Activated CD4-positive, alpha-beta T cell treated with anti-CD3 and anti-CD28 coated beads, Interleukin-2, amount 50 U/mL, for 4 hours (primary cell): ENCODE results near the gene POU3F1.

Source experiments
- DNase-seq, 2 experiments: peaks; one replicate each; pipeline ENCODE4 v3.0.0-alpha.2; 2020

Gene POU3F1

DNA sequence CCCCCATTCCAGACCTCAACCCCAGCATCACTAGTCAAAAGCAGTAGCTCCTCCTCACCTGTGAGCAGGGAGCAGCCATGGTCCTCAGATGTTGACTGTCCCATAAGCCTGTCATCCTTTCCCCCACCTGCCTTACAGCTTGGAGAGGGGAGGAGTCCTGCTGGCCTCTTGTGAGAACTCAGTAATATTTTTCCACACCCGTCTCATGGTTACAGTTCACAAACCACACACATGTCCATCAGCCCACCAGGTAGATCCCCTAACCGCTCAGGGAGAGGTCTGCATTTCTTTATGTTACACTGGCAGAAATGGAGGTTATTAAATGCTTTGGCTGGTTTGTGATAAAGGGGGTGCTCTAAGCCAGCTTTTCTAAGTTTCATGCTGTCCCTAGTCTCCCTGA lies 26.3 kb upstream of the POU3F1 start:
- no peak for DNase-seq

DNA sequence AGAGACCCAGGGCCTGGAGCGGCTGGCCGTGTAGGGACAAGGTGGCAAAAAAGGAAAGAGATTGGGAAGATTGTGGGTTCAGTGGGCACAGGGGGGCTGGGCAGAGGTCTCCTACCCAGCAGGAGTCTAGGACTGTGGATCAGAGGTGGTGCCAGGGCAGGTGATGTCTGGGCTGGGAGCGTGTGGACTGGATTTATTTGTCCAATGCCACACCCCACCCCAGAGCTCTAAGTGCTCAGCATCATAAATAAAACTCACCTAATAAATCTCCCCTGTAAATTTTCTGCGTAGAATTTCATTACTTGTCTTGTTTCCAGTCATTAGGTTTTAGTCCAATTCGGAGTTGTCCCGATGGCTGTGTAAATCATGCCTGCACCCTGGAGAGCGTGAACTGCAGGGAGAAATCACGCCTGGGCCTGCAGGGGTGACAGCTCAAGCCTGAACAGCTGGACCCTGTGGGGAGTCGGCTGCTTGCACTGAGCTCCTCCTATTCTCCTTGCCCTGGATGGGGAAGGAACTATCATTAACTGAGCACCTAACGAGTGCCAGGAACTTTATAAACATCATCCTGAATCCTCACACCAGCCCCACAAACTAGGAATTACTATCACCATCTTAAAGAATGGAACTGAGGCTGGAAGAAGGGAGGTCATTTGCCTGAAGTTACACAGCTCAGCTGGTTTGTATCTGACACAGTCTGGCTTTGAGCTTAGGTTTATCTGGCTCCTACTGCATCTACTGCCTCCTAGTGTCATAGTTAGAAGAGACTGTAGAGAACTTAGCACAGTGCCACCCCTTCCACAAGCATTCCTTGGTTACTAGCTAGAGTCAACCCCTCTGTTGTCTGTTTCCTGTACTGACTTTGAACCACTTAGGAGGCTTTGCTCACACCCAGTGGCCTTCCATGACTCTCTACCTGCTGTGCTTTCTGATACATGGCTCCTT lies 25.0 kb upstream of the POU3F1 start:
- no peak for DNase-seq

DNA sequence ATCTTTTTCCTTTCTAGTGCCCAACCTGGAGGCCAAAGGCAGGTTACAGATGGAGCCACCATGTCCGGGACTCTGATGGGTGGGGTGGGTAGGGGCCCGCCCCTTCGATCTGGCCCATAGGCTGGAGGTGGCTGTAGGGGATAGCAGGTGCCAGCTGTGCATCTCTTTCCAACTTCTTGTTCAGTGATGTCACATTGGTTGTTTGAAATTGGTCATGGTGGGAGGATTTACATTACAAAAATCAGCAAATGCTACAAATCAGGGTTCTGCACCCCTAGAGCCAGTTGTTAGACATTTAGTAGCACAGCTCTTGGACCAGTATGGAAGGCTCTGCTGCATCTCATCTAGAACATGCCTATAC lies 22.4 kb upstream of the POU3F1 start:
- no peak for DNase-seq

DNA sequence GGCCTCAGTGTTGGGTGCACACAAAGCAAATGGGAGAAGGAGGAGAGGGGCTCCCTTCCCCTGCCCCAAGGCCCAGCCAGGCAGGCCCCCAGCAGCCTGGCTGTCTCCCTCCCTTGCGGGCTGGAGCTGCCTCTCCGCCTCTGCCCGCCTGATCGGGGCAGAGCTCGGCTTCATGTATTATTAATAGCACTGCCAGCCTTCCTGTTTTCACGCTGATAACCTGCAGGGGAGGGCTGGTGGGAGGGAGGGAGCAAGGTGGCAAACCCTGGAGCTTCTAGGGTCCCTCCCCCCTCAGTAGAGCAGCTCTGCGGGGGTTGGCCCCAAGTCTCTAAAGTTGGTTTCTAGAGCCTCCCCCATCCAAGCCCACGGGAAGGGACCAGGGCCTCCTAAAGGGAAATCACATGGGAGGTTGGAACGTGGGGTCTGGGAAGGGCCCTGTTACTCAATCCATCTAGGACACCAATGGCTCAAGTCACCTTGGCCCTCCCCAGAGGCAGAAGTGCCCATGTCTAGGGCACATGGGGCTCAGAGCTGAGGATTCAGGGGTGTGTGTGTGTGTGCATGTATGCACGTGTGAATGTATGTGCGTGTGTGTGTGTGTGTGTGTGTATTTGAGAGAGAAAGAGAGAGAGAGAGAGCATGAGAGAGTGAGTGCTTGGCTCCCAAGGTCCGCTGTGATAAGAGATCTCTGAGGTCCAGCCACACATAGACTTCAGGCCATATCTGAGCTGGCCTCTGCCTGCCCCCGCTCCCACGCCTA lies 21.8 kb upstream of the POU3F1 start:
- DNase-seq, result no peak

DNA sequence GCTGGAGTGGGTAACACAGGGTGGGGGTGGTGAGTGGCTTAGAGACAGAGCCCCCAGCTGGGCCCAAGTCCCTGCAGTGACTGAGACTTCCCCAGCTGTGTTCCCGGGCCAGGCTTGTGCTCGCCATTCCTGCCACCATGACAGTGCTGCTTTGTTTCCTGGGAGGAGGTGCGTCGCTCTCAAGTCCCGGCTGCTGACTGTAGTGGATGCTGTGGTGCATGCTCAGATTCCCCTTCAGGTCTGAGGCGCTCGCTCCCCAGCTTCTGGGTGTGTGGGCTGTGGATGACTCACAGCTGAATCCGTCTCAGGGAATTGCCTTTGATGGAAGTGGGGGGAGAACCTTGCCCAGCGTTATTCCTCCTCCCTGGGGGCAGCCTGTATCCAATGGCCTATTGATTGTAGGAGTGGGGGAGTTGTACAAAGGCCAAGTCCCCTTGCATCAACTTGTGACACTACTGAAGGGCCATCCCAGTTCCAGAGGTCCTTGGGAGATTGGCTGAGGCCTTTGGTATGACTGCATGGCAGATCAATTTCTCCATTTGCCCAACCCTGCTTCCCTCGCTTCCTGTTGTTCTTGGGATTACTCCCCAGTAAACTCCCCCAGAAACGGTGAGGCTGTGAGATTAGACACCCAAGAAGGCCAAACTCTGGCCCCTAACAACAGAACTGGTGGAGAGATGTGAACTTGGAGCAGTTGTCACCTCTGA lies 17.8 kb upstream of the POU3F1 start:
- DNase-seq, result no peak

DNA sequence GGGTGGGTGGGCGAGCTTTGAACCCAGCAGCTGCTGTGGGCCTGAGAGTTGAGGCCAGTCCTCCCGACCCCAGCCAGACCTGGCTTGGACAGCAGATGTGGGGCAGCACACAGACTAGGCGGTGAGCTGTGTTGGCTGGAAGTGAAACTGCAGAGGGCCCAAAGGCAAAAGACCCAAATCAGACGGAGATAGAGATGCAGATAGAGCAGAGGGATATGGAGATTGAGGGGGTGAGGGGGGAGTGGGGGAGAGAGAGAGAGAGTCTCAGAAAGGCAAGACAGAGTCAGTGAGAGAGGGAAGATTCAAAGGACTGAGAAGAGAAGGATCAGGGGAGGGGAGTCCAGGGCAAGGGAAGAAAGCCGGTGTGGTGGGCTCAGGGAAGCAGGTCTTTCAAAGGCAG lies 17.0 kb upstream of the POU3F1 start:
- no peak for DNase-seq

DNA sequence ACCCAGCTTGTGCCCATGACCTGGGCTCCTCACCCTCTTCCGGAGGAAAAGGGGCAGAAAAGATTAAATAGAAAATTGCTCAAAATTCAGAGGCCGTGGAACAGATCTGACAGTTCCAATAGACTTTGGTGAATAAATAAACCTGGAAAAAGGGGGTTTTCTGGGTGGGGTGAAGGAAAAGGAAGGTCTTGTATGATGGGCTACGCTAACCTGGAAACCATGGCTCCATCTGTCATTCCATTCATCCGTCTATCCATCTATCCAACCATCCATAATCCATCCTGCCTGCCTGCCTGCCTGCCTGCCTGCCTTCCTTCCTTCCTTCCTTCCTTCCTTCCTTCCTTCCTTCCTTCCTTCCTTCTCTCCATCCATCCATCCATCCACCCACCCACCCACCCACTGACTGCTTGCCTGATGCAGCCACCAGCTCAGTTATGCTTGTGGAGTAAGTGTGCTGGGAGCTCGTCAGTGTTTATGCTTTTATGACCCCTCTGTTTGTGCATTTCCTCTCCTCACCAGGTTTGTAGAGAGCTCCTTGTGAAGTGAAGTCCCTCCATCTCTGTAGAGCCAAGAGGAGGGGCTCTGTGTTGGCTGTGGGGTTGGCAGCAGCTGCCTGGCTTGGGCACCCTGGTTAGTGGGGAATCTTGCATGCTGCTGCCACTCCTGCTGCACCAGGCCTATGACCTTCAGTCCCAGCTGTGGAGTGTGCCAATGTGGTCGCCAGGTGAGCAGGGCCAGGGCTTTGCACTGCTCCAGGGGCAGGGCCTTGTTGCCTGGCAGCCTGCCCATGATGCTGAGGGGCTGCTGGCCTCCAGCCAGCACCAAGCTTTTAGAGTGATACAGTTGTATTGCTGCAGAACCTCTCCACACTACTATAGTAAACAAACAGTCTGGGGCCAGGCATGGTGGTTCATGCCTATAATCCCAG lies 16.0 kb upstream of the POU3F1 start:
- DNase-seq, result no peak

DNA sequence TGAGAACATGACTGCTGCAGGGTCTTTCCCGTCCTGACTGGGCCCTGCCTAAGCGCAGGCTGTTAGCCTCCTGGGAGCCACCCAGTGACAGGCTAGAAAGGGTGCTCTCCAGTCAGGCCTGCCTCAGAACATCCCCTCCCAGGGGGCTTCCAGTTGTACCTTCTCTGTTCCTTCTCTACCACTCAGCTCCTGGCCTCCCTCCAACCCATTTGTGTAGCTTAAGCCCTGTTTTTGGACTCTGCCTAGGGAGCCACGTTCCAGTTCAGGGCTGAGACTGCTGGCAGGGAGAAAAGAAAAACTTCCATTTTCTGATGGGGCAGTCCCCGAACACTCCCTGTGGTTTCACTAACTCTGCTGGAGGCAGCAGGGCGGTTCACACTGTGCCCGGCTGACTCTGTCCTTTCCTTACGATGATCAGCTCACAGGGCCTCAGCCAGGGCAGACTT lies 15.3 kb upstream of the POU3F1 start:
- DNase-seq, result no peak

DNA sequence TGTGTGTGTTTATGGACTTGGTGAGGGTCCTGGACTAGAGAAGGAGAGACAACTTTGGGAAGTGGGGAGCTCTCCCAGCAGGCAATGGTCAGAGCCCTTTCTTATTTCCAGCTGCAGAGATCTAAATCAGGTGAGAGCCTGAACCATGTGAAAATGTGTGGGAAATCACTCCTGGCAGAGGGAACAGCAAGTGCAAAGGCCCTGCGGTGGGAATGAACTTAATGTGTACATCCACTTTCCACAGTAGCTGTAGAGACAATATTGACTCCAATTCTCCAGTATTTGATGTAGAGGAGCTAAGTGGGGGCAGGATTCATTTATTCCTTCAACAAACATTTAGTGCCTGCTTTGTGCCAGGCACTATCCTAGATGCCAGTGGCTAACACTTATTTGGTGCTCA lies 14.7 kb upstream of the POU3F1 start:
- DNase-seq, result no peak

DNA sequence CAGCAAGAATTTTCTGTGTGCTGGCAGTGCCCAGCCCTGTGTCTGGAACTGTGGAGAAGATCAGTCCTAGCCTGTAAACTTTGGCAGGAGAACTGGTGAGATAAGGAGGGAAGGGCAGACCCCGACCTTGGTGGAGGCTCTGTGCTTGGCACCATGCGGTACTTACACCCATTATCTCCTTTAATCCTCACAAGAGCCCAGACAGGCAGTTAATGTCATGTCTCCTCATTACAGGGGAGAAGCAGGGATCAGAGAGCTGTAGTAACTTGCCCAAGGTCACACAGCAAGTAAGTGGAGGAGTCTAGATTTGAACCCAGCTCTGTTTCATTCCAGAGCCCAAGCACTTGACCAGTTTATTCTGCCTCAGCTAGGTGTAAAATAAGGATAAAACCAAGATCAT lies 13.9 kb upstream of the POU3F1 start:
- DNase-seq, result no peak

DNA sequence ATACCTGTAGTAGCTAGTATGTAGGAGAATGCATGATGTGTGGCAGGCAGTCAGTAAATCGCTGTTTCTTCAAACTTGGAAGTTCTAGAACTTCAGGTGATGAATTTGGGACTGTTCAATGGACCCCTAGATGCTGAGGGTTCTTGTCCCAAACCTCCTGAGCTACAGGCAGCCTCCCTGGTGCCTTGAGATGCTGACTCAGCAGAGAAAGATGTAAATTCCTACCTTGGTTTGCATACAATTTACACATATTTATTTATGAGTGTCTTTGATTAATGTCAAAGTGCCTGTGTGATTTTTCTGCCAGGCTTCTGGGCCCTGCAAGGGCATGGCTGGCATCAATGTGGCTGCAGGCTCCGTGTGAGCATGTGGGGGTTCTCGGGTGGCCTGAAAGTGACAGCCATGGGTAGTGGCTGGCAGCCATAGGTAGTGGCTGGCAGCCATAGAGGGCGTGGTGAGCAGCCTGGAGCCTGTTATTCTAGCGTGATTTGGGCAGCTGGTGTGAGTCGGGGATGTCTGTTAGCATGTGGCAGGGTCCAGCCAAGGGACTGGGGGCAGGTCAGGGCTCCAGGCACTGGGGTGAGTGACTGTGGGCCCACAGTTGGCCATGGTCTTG lies 13.2 kb upstream of the POU3F1 start:
- no peak for DNase-seq

DNA sequence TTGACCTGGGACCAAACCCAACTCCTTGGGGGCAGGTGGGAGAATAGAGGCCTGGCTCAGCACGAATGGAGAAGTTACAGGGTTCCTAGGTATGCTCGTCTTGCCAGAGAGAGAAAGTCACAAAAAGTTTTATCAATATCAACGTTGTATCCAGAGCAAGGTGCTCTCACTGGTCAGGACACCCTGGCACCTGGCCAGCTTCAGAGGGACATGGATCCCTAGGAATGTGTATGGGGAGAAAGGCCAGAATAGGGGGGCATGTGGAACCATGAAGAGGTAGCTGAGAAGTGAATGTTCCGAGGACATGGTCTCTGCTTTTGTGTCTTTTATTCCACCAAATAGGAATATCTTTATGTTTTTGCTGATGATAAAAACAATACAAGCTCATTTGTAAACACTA lies 9.4 kb upstream of the POU3F1 start:
- no peak for DNase-seq

DNA sequence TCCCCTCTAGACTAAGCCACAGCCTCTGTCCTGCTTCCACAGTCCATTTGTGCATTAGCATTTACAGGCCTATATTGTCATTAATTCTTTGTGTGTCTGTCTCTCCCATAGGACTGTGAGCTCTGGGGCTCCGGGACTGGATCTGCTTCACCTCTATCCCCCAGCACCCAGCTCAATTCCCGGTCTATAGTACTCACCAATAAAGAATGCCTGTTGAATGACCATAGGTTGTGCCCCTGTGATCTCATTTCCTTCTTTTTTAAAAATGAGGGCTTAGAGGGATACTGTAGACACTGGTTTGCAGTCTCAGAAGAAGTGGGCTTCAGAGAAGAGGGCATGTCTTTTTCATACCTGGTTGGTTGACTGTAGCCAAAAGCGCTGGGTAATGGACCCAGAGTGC lies 8.8 kb upstream of the POU3F1 start:
- DNase-seq, result no peak

DNA sequence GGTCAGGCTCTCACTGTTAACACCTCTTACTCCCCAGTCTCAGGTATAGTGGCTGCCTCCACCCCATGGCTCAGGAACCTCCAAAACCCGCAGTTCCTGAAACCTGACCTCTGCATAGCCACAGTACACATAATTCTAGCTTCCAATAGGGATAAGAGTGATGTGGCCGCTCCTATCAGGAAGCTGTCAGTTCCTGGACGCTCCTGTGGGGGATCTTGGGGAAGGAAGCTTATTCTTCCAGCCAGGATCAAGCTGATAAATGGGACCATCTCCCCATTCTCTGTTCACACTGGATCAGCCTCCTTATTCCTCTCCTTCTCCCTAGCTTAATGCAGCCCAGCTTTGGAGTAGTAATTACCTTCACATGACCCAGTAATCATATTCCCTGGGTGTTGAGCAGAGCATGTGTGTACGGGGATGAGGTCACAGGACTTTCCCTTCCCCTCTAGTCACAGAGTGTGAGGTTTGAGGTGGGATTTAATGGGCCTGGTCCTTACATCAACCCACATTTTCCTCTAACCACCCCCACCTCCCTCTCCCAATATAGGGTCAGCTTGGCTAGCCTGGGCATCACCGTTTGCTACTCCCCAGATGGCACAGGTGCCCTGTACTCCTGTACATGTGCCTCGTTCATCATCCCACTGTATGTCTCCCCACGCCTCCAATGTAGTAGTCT lies 7.0 kb upstream of the POU3F1 start:
- DNase-seq, result no peak

DNA sequence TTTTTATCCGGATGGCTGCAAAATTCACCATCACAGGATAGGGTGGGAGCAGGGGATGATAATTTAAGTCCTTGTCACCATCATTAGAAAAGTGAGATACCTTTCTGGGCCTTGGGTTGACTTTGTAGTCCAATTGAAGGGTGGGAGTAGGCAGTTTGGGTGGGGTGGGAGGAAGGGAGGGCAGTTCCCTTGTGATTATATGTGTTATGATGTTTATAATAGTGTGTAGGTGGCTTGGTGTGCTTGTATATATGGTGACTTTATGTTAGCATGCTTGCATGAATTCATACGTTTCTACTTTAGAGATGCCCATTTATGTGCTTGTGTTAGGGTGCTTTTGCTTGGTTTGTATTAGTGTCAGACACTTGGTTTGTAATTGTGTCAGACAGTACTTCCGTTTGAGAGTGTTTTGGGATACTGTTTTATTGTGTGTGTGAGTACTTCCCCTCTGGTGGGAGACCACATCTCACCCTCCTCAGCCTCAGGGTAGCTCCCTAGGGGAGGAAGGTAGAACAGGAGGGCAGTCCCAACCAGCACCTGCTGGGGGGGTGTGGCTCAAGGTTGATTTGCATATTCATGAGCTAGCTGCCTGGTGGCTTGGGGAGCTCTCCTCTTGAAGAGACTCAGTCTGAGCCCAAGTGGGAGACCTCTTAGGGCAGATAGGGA lies 6.3 kb upstream of the POU3F1 start:
- DNase-seq, result no peak

DNA sequence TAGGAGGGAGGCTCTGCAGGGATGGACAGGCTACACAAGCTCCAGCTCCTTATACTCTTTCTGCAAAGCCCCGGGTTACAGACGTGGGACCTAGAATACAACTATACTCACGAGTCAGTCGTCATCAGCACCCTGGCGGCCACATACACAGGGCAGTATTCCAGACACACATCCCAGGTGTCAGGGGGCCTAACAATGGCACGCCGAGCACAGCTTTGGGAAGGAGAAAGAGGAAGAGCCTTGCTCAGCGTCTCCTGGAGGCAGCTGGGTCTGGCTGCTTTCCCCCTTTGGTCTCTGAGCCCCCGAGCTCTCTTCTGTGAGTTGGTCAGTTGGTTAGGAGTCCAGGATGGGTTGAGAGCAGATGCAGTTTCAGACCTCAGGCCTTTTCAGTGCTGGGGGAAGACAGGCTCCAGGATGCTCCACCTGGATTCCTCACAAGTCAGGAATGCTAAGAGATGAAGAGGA lies 4.5 kb upstream of the POU3F1 start:
- DNase-seq, result no peak

DNA sequence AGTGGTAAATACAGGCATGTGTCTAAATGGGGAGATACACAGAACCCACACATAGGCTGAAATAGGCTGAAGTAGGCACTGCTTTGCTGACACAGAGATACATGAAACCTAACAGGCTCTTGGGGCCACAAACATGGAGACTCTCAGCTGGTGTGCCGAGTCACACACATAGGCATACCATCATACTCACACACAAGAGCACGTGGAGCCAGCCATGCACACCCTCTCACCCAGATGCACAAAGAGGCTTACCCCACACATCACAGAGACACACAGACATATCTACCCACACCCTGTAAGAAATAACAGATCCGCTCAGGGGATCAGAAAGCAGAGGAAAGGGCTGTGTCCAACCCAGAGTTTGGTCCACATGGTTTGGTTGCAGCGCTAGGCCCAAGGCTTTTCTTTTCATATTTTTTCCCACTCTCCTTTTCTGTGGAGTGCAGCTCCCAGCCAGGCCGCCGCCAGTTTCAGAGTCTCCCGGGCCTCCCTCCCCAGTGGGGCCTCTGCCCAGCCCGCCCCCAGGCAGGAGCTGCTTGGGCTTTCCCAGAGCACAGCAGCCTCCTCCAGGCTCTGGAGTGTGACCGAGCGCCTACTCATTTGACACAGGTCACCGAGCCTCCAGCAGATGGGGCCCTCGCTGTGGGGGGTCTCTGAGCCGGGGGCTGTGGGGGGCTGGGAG lies 3.9 kb upstream of the POU3F1 start:
- no peak for DNase-seq

DNA sequence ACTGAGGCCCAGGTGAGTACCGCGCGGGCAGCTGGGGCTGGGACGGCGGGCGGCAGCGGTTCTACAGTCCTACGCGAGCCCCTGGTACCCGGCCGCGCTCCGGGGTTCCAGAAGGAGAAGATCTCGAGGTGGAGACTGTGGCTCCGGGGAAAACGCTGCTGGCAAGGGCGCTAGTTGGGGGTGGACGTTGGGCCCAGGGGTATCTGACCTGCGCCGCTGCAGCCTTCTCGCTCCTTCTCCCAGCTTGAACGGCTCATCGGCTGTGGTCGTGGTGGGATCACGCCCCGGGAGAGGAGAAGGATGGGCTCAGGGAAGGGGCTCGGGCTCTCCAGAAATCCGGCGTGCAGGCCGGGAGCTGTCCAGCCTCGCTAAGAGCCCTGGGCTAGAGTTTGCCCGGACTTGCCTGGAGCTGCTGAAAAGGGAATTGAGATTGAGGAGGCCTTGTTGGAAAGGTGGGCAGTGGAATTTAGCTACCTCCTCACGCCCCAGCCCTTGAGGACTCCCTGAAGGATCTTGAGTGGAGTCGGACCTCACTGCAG lies 1.1 kb upstream of the POU3F1 start:
- DNase-seq, result no peak

DNA sequence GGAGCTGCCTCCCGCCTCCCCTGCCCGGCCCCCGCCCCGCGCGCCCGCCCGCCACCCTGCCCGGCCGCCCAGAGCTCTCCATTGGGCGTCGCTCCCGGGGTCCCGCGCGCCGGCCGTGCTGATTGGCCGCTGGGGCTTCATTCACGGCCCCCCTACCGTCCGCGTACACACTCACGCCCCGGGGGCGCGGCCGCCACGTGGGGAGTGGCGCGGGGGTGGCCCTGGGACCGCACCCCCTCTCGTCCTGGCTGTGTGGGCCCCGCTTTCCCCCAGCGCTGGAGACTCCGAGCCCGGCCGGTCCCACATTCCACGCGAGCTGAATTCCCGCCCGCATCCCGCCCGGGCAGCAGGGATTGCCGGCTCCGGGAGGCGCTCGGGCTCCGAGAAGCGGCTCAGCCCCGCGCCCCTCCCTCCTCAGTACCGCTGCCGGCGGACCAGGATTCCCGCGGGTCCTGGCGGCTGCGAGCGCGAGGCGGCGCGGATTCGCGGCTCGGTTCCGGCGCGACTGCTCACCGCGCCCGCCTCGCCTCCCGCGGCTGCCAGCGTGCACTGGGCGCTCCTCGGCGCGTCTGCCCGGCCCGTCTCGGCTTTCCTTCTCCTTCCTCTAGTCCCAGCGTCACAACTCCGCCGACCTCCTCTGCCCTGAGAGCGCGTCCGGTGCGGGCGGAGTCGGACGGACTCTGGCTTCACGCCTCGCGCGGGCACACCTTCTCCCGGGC lies 450 bp upstream of the POU3F1 start:
- DNase-seq, result peak; percentile 68 to 75
